ENCODE measurements around the gene CSMD2. TPM values are rescaled to one million over a fixed set of nuclear protein-coding genes. Genes with fewer than 3 reads are reported as not detected.

Gene CSMD2
- total and polyA plus RNA-seq, 4 experiments from 2014 or later, result not detected

DNA sequence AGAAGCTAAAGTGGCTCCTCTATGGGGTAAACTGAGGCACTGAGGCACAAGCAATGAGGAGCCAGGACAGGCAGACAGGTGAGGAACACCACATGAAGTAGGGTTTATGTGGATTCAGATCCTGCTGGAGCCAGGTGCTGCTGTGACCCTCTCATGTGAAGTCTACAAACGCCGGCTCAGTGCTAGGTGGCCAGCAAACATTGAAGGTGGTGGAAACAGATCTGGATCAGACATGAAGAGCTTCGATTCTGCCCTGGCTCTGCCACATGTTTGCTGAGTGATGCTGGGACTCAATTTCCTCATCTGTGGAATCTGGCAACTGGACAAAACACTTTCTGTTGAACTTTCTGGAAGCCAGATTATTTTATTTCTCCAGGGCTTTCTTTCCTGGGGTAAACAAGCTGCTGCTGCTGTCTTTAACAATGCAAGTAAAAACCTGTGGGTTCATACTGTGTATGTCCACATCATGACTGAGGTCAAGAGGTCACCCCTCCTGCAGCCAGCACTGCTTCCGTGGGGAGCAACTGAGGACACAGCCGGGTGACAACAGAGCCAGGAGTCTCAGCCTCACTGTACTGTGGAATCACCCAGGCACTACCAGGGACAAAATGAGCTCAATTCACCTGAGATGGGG, 267.8 kb downstream of the CSMD2 start:
- H3K4me1 Mint-ChIP-seq, result no peaks in the 10 kb centered on the region
- H3K27me3 Mint-ChIP-seq, result peaks cover 6 to 16% of the 10 kb centered on the region in 2 donors
- no peaks in the 10 kb centered on the region for H3K36me3 ChIP-seq (ENCODE audit: insufficient read depth, low read length)
- no peak overlapping the region for H3K4me3 Mint-ChIP-seq
- H3K9me3 Mint-ChIP-seq, result peaks cover 0 to 7% (median 0%) of the 10 kb centered on the region in 8 donors
- H3K36me3 Mint-ChIP-seq, result no peaks in the 10 kb centered on the region
- DNase-seq, result no peak
- no peak overlapping the region for H3K4me3 ChIP-seq (ENCODE audit: low read length in 2 of 2)
- no peaks in the 10 kb centered on the region for H3K27me3 ChIP-seq (ENCODE audit: insufficient read depth, low read length)
- CTCF ChIA-PET (ENCODE audit: partially characterized antibody), result no interaction called here
- no peaks in the 10 kb centered on the region for H3K9me3 ChIP-seq (ENCODE audit: control insufficient read depth in 1 of 2, low read length in 2 of 2)
- intact Hi-C loops (cut with micrococcal nuclease), result no loop called here
- no peak overlapping the region for H3K27ac Mint-ChIP-seq
- POLR2A ChIA-PET (ENCODE audit: partially characterized antibody), result no interaction called here
- H3K27ac ChIP-seq (ENCODE audit: low read depth, low read length), result no peak overlapping the region
- no peaks in the 10 kb centered on the region for H3K4me1 ChIP-seq (ENCODE audit: insufficient read depth, low read length)

DNA sequence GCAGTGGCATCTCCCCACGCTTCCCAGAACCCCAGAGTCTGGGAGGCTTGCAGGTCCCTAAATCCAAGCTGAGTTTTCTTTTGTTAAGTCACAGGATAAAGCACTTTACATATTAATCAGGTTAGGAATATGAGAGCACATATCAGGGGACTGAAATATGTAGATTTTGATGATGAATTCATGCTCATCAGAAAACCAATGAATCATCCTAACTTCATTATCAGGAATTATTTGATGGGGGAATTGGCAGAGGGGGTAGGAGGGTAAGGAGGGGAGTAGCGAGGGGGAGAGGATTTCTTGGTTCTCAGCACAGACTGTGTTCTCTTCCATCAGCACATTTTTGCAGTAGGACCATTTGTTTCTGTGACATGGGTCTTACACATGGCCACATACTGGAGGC, 269.1 kb downstream of the CSMD2 start:
- no peaks in the 10 kb centered on the region for H3K4me1 Mint-ChIP-seq
- no peak overlapping the region for H3K4me3 ChIP-seq (ENCODE audit: low read length in 2 of 2)
- peaks cover 6 to 12% of the 10 kb centered on the region in 2 donors for H3K27me3 Mint-ChIP-seq
- H3K9me3 ChIP-seq (ENCODE audit: control insufficient read depth in 1 of 2, low read length in 2 of 2), result no peaks in the 10 kb centered on the region
- no peak overlapping the region for H3K27ac Mint-ChIP-seq
- peaks cover 0 to 7% (median 0%) of the 10 kb centered on the region in 8 donors for H3K9me3 Mint-ChIP-seq
- H3K27ac ChIP-seq (ENCODE audit: low read depth, low read length), result no peak overlapping the region
- H3K4me3 Mint-ChIP-seq, result no peak overlapping the region
- no peaks in the 10 kb centered on the region for H3K4me1 ChIP-seq (ENCODE audit: insufficient read depth, low read length)
- no peak for DNase-seq
- no peaks in the 10 kb centered on the region for H3K36me3 ChIP-seq (ENCODE audit: insufficient read depth, low read length)
- ChIA-PET POLR2A (ENCODE audit: partially characterized antibody) (no interaction called here), CTCF (ENCODE audit: partially characterized antibody) (no interaction called here)
- H3K27me3 ChIP-seq (ENCODE audit: insufficient read depth, low read length), result no peaks in the 10 kb centered on the region
- H3K36me3 Mint-ChIP-seq, result no peaks in the 10 kb centered on the region
- intact Hi-C loops (cut with micrococcal nuclease), result no loop called here

DNA sequence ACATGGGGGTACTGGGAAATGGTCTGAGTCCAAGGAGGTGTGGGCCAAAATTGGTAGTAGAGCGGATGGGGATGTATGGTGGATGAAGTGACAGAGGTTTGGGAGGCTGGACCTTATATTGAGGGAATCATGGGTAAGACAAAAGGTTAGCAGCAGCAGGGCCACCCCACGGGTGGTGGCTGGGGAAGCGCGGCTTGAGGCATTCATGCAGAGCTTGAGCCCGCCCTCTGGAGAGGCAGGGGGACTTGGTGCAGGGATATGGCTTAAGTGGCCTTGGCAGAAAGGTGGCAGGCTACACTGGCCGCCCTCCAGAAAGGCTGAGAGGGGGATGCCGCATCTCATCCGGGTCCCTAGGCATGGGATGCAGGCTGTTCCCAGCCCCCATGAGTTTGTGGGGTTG, 269.6 kb downstream of the CSMD2 start:
- H3K36me3 ChIP-seq (ENCODE audit: insufficient read depth, low read length), result no peaks in the 10 kb centered on the region
- Mint-ChIP-seq H3K27me3 (peaks cover 6 to 9% of the 10 kb centered on the region in 2 donors), H3K4me3 (no peak overlapping the region), H3K4me1 (no peaks in the 10 kb centered on the region), H3K9me3 (peaks cover 0 to 7% (median 1%) of the 10 kb centered on the region in 8 donors), H3K36me3 (no peaks in the 10 kb centered on the region), H3K27ac (no peak overlapping the region)
- no peak for DNase-seq
- H3K27me3 ChIP-seq (ENCODE audit: insufficient read depth, low read length), result no peaks in the 10 kb centered on the region
- ChIA-PET CTCF (ENCODE audit: partially characterized antibody) (no interaction called here), POLR2A (ENCODE audit: partially characterized antibody) (no interaction called here)
- H3K9me3 ChIP-seq (ENCODE audit: control insufficient read depth in 1 of 2, low read length in 2 of 2), result no peaks in the 10 kb centered on the region
- H3K4me3 ChIP-seq (ENCODE audit: low read length in 2 of 2), result no peak overlapping the region
- intact Hi-C loops (cut with micrococcal nuclease), result no loop called here
- H3K4me1 ChIP-seq (ENCODE audit: insufficient read depth, low read length), result no peaks in the 10 kb centered on the region
- no peak overlapping the region for H3K27ac ChIP-seq (ENCODE audit: low read depth, low read length)

DNA sequence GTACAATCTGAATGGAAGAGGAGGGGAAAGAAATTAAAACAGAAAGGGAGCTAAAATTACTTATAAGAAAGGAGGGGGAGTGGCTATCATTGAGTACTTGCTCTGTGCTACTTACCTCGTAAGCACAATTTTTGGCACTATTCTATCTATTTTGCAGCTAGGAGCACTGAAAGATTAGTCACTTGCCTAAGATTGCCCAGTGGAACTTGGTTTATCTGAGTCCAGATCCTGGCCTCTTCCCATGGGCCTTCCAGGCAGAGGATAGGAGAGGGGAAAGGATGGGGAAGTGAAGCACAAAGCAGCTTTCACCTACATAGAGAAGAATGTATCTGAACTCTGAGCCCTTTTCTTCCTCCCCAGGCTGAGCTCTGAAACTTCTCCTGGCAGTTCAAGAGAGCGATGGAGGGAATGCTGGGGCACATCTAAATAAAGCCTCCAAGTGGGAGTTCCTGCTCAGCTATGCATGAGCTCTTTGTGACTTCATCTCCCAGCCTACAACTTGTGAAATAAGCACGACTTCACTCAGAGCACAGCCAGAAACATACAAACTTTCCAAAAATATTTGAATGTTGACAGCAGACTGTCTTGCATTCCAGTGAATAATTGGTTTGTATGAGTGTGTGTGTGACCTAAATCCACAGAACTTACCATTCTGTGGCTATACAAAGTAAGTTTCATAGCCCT, 271.7 kb downstream of the CSMD2 start:
- Histone ChIP-seq H3K27me3 (ENCODE audit: insufficient read depth, low read length) (no peaks in the 10 kb centered on the region), H3K27ac (ENCODE audit: low read depth, low read length) (no peak overlapping the region), H3K9me3 (ENCODE audit: control insufficient read depth in 1 of 2, low read length in 2 of 2) (no peaks in the 10 kb centered on the region), H3K4me1 (ENCODE audit: insufficient read depth, low read length) (no peaks in the 10 kb centered on the region), H3K4me3 (ENCODE audit: low read length in 2 of 2) (no peak overlapping the region), H3K36me3 (ENCODE audit: insufficient read depth, low read length) (no peaks in the 10 kb centered on the region)
- no peak overlapping the region for H3K27ac Mint-ChIP-seq
- no peaks in the 10 kb centered on the region for H3K4me1 Mint-ChIP-seq
- peaks cover 6 to 10% of the 10 kb centered on the region in 2 donors for H3K27me3 Mint-ChIP-seq
- peaks cover 0 to 12% (median 1%) of the 10 kb centered on the region in 8 donors for H3K9me3 Mint-ChIP-seq
- ChIA-PET POLR2A (ENCODE audit: partially characterized antibody) (no interaction called here), CTCF (ENCODE audit: partially characterized antibody) (no interaction called here)
- H3K36me3 Mint-ChIP-seq, result no peaks in the 10 kb centered on the region
- no peak for DNase-seq
- intact Hi-C loops (cut with micrococcal nuclease), result no loop called here
- no peak overlapping the region for H3K4me3 Mint-ChIP-seq

DNA sequence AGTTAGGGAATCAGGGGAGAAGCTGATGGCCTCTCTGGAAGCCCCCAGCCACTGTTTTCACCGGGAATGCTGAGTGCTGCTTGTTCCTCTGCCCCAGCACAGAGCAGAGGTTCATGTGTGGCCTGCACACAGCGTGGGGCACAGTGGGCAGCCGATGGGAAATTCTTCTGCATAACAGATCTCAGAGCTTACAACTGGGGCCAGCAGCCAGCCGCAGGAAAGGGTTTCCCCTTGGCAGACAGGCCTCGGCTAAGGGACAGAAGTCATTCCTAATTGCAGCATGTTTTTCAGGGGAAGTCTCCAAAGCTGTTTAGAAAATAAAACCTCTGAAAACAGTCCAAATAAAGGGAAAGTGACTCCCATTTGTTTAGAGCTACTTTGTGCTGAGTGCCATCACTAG, 278.5 kb downstream of the CSMD2 start:
- Mint-ChIP-seq H3K27me3 (peaks cover 11 to 20% of the 10 kb centered on the region in 2 donors), H3K4me1 (no peaks in the 10 kb centered on the region), H3K9me3 (peaks cover 0 to 5% (median 1%) of the 10 kb centered on the region in 8 donors), H3K36me3 (no peaks in the 10 kb centered on the region), H3K27ac (no peak overlapping the region), H3K4me3 (no peak overlapping the region)
- H3K27ac ChIP-seq (ENCODE audit: low read depth, low read length), result no peak overlapping the region
- DNase-seq, result no peak
- no peaks in the 10 kb centered on the region for H3K36me3 ChIP-seq (ENCODE audit: insufficient read depth, low read length)
- no peaks in the 10 kb centered on the region for H3K4me1 ChIP-seq (ENCODE audit: insufficient read depth, low read length)
- intact Hi-C loops (cut with micrococcal nuclease), result no loop called here
- peaks cover 5% of the 10 kb centered on the region for H3K27me3 ChIP-seq (ENCODE audit: insufficient read depth, low read length)
- H3K4me3 ChIP-seq (ENCODE audit: low read length in 2 of 2), result no peak overlapping the region
- CTCF ChIA-PET (ENCODE audit: partially characterized antibody), result no interaction called here
- POLR2A ChIA-PET (ENCODE audit: partially characterized antibody), result no interaction called here
- no peaks in the 10 kb centered on the region for H3K9me3 ChIP-seq (ENCODE audit: control insufficient read depth in 1 of 2, low read length in 2 of 2)

DNA sequence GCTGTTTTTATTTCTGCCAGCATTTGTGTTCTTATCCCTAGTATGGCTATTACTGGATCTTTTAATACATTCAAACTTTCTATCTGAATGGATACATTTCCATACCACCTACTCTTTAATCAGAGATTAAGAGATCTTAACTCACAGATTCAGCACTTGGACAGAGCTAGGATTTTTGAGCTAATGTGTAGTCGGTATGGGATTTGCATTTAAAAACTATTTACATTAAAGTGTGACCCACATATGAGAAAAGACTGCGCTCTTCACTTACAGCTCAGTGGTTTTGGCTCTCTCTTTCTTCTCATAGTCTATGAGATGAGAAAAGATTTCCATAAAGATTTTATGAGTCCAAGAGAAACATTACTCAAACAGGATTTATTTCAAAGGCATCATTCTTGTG, 284.7 kb downstream of the CSMD2 start:
- Mint-ChIP-seq H3K4me3 (no peak overlapping the region), H3K27ac (no peak overlapping the region), H3K27me3 (peaks cover 17 to 19% of the 10 kb centered on the region in 2 donors), H3K36me3 (no peaks in the 10 kb centered on the region), H3K9me3 (peaks cover 0 to 2% (median 0%) of the 10 kb centered on the region in 8 donors), H3K4me1 (no peaks in the 10 kb centered on the region)
- ChIA-PET CTCF (ENCODE audit: partially characterized antibody) (interaction anchor here (0.9 kb wide), 1 partner anchor 8 kb away, joined by 3 read pairs; no protein-coding TSS in a partner anchor), POLR2A (ENCODE audit: partially characterized antibody) (no interaction called here)
- no peaks in the 10 kb centered on the region for H3K36me3 ChIP-seq (ENCODE audit: insufficient read depth, low read length)
- intact Hi-C loops (cut with micrococcal nuclease), result no loop called here
- H3K4me1 ChIP-seq (ENCODE audit: insufficient read depth, low read length), result no peaks in the 10 kb centered on the region
- H3K9me3 ChIP-seq (ENCODE audit: control insufficient read depth in 1 of 2, low read length in 2 of 2), result no peaks in the 10 kb centered on the region
- H3K27ac ChIP-seq (ENCODE audit: low read depth, low read length), result no peak overlapping the region
- no peak overlapping the region for H3K4me3 ChIP-seq (ENCODE audit: low read length in 2 of 2)
- H3K27me3 ChIP-seq (ENCODE audit: insufficient read depth, low read length), result peaks cover 5% of the 10 kb centered on the region
- DNase-seq, result no peak

DNA sequence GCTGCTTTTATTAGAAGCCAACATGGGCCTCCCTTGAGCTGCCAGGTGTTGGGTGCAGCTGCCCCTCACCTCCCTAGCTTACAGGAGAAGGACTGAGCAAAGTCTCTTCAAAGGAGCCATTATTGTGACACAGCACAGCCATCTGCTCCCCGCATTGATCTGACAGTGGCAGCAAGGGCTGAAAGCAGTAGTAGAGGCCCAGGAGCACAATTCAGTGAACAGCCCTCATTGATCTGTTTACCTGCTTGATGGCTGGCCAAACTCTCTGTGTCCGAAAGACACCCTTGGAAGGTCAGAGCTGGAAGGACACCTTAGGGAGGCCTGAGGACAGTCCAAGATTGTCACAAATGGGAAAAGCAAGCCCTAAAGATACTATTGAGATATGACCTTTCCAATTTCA, 286.6 kb downstream of the CSMD2 start:
- Histone ChIP-seq H3K27me3 (ENCODE audit: insufficient read depth, low read length) (peaks cover 5% of the 10 kb centered on the region), H3K27ac (ENCODE audit: low read depth, low read length) (no peak overlapping the region), H3K36me3 (ENCODE audit: insufficient read depth, low read length) (no peaks in the 10 kb centered on the region), H3K4me1 (ENCODE audit: insufficient read depth, low read length) (no peaks in the 10 kb centered on the region), H3K9me3 (ENCODE audit: control insufficient read depth in 1 of 2, low read length in 2 of 2) (no peaks in the 10 kb centered on the region), H3K4me3 (ENCODE audit: low read length in 2 of 2) (no peak overlapping the region)
- Mint-ChIP-seq H3K36me3 (no peaks in the 10 kb centered on the region), H3K27me3 (peaks cover 12 to 14% of the 10 kb centered on the region in 2 donors), H3K27ac (no peak overlapping the region), H3K4me1 (no peaks in the 10 kb centered on the region), H3K9me3 (no peaks in the 10 kb centered on the region), H3K4me3 (no peak overlapping the region)
- POLR2A ChIA-PET (ENCODE audit: partially characterized antibody), result no interaction called here
- DNase-seq, result no peak
- intact Hi-C loops (cut with micrococcal nuclease), result no loop called here
- CTCF ChIA-PET (ENCODE audit: partially characterized antibody), result no interaction called here
